Measurements from ENCODE around the gene TMEM107.

- no peak for TF ChIP-seq CTCF (IDR thresholded peaks at IDR 0.05; ENCODE audit: insufficient read depth, low read length)
- no peak for TF ChIP-seq POLR2AphosphoS5 (IDR thresholded peaks at IDR 0.05; ENCODE audit: low read depth)
- no peak for TF ChIP-seq REST (IDR thresholded peaks at IDR 0.05; ENCODE audit: insufficient replicate concordance, low read depth)
- no peak for TF ChIP-seq GABPA (IDR thresholded peaks at IDR 0.05; ENCODE audit: low read depth)
- no peak for TF ChIP-seq SPI1 (IDR thresholded peaks at IDR 0.05; ENCODE audit: borderline replicate concordance, low read depth)
These were observed 44.2 kb downstream of the TMEM107 start for GRCh38 chr17:8131844-8132441.

All from HL-60 (cell line).